Lung (tissue), 16 donors: ENCODE results near the gene SLC7A8. TPM values are rescaled to one million over a fixed set of nuclear protein-coding genes. Genes with fewer than 3 reads are reported as not detected.
"Not testable (repeated sequence)": the region's sequence is repeated elsewhere in the genome, so short reads cannot be mapped to it uniquely, and the experiment has no call there.

Experiments
- ATAC-seq: fragments of 200-7000 bp; cut with Tn5 transposase; one replicate; pipeline ENCODE4 v1.9.1; 2020; ENCODE audit warnings: moderate number of reproducible peaks; ENCODE audit not compliant: insufficient read depth, low FRiP score
- DNase-seq, 3 donors: peaks; one replicate each; pipeline ENCODE4 v3.0.0-alpha.2; 2013 to 2017
- H3K27ac ChIP-seq, 2 donors: one replicate each; pipeline ENCODE4 v1.5.1; 2013; ENCODE audit warnings: mild to moderate bottlenecking in 2 of 2, moderate library complexity in 2 of 2, control low read depth in 1 of 2, inconsistent platforms in 1 of 2, low read depth in 1 of 2, low read length in 1 of 2
- H3K27me3 ChIP-seq, 3 donors: one replicate each; pipeline ENCODE4 v1.5.1; 2013; ENCODE audit warnings: low read length in 2 of 3; ENCODE audit not compliant: control insufficient read depth in 3 of 3, insufficient read depth in 3 of 3
- H3K36me3 ChIP-seq, 4 donors: one replicate each; pipeline ENCODE4 v1.5.1; 2013; ENCODE audit warnings: low read length in 4 of 4, mild to moderate bottlenecking in 1 of 4, moderate library complexity in 1 of 4; ENCODE audit not compliant: control insufficient read depth in 4 of 4, insufficient read depth in 4 of 4
- H3K4me1 ChIP-seq, 5 donors: one replicate each; pipeline ENCODE4 v1.5.1; 2013; ENCODE audit warnings: low read length in 5 of 5, mild to moderate bottlenecking in 2 of 5, moderate library complexity in 1 of 5; ENCODE audit not compliant: control insufficient read depth in 5 of 5, insufficient read depth in 5 of 5
- H3K4me3 ChIP-seq: one replicate; pipeline ENCODE4 v1.5.1; 2013; ENCODE audit warnings: mild to moderate bottlenecking, control low read depth, moderate library complexity
- H3K9ac ChIP-seq, 2 donors: one replicate each; pipeline ENCODE4 v1.5.1; 2013; ENCODE audit warnings: low read length in 2 of 2, control low read depth in 1 of 2; ENCODE audit not compliant: insufficient read depth in 1 of 2
- H3K9me3 ChIP-seq, 4 donors: one replicate each; pipeline ENCODE4 v1.5.1; 2013; ENCODE audit warnings: low read length in 3 of 4, mild to moderate bottlenecking in 1 of 4, moderate library complexity in 1 of 4; ENCODE audit not compliant: control insufficient read depth in 4 of 4, insufficient read depth in 3 of 4
- WGBS, 2 donors: extraction: QIAGEN DNeasy Blood & Tissue Kit; methylation state at CpG; one replicate each; pipeline ENCODE4 v1.1.7; 2013; 5-methylcytosine and 5-hydroxymethylcytosine counted together
- long read RNA-seq, 5 donors: transcript quantifications; one replicate each; lab custom pipeline, GENCODE V29; 2026
- polyA plus RNA-seq, 2 donors: library from polyadenylated mRNA; stranded (reverse); fragments of 200-250 nt; gene quantifications; one replicate each; pipeline ENCODE4 v1.2.1, GENCODE V29; 2013
- total RNA-seq, 2 donors: library from RNA; depleted of rRNA in 1 of 2; stranded (reverse); fragments of >200 nt in 1 of 2; gene quantifications; one replicate each; pipeline ENCODE4 v1.2.1, GENCODE V29; 2014 to 2021
- TF ChIP-seq, protein P1 (sequence below): IDR thresholded peaks from 2 replicates; pipeline ENCODE4 v1.5.1; 2012; ENCODE audit warnings: mild to moderate bottlenecking; ENCODE audit errors: control extremely low read depth, extremely low read depth
- donor health status: control.
- donor health status: control.
- donor health status: Bipolar disorder and iron deficiency.
- donor health status: healthy.
- donor health status: DM: yes; HTN: yes; CAD: no.

Gene SLC7A8
- total RNA-seq, result 10 to 100 TPM; 54.4 to 74.0 TPM
- polyA plus RNA-seq, result 10 to 100 TPM; 28.1 to 29.5 TPM
- long read RNA-seq, donor 1, full-length matches to known transcripts, result 36 of 65 reads
- long read RNA-seq, donor 1, partial matches to known transcripts, result 29 of 65 reads
- long read RNA-seq, donor 1, other reads (novel, unspliced or antisense), result 0 of 65 reads
- long read RNA-seq, donor 2, full-length matches to known transcripts, result 7 of 37 reads
- long read RNA-seq, donor 2, partial matches to known transcripts, result 30 of 37 reads
- long read RNA-seq, donor 2, other reads (novel, unspliced or antisense), result 0 of 37 reads
- long read RNA-seq, donor 3, full-length matches to known transcripts, result 20 of 52 reads
- long read RNA-seq, donor 3, partial matches to known transcripts, result 32 of 52 reads
- long read RNA-seq, donor 3, other reads (novel, unspliced or antisense), result 0 of 52 reads
- long read RNA-seq, donor 4, full-length matches to known transcripts, result 14 of 45 reads
- long read RNA-seq, donor 4, partial matches to known transcripts, result 31 of 45 reads
- long read RNA-seq, donor 4, other reads (novel, unspliced or antisense), result 0 of 45 reads
- long read RNA-seq, donor 5, full-length matches to known transcripts, result 42 of 142 reads
- long read RNA-seq, donor 5, partial matches to known transcripts, result 100 of 142 reads
- long read RNA-seq, donor 5, other reads (novel, unspliced or antisense), result 0 of 142 reads

GRCh38 chr14:23183479-23183878, at the start of gene SLC7A8:
Gene SLC7A8, minus strand, starts transcription at chr14:23183660. Its CDS starts 746 bp downstream, at chr14:23182914.
- Histone ChIP-seq H3K9ac (peak within 1 kb of the TSS; percentile 59 to 74), H3K27ac (no peak within 1 kb of the TSS), H3K4me1 (peaks cover 0 to 26% (median 2%) of the 10 kb centered on the region in 5 donors), H3K27me3 (no peaks in the 10 kb centered on the region), H3K4me3 (peak within 1 kb of the TSS; percentile 13), H3K9me3 (no peaks in the 10 kb centered on the region), H3K36me3 (no peaks in the 10 kb centered on the region)
- TF ChIP-seq, protein P1, sequence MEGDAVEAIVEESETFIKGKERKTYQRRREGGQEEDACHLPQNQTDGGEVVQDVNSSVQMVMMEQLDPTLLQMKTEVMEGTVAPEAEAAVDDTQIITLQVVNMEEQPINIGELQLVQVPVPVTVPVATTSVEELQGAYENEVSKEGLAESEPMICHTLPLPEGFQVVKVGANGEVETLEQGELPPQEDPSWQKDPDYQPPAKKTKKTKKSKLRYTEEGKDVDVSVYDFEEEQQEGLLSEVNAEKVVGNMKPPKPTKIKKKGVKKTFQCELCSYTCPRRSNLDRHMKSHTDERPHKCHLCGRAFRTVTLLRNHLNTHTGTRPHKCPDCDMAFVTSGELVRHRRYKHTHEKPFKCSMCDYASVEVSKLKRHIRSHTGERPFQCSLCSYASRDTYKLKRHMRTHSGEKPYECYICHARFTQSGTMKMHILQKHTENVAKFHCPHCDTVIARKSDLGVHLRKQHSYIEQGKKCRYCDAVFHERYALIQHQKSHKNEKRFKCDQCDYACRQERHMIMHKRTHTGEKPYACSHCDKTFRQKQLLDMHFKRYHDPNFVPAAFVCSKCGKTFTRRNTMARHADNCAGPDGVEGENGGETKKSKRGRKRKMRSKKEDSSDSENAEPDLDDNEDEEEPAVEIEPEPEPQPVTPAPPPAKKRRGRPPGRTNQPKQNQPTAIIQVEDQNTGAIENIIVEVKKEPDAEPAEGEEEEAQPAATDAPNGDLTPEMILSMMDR, result no peak
- ATAC-seq, result no peak
- DNase-seq, result peak; percentile 74 to 89 (median 80)
- WGBS, 2 donors, result 2% methylated on average over 17 of the region's 17 CpGs

DNA sequence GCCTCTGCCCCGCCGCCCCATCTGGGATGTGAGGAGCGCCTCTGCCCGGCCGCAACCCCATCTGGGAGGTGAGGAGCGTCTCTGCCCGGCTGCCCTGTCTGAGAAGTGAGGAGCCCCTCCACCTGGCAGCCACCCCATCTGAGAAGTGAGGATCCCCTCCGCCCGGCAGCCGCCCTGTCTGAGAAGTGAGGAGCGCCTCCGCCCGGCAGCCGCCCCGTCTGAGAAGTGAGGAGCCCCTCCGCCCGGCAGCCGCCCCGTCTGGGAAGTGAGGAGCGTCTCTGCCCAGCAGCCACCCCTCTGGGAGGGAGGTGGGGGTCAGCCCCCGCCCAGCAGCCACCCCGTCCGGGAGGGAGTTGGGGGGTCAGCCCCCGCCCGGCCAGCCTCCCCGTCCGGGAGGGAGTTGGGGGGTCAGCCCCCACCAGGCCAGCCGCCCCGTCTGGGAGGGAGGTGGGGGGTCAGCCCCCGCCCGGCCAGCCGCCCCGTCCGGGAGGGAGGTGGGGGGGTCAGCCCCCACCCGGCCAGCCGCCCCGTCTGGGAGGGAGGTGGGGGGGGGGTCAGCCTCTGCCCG, 48.9 kb upstream of the SLC7A8 start:
- H3K9me3 ChIP-seq, H3K4me3 ChIP-seq, H3K36me3 ChIP-seq, H3K27me3 ChIP-seq, ATAC-seq, H3K4me1 ChIP-seq, H3K9ac ChIP-seq, H3K27ac ChIP-seq, DNase-seq: not testable (repeated sequence)
- 92 to 96% methylated on average over 24 to 38 of the region's 38 CpGs for WGBS, 2 donors

DNA sequence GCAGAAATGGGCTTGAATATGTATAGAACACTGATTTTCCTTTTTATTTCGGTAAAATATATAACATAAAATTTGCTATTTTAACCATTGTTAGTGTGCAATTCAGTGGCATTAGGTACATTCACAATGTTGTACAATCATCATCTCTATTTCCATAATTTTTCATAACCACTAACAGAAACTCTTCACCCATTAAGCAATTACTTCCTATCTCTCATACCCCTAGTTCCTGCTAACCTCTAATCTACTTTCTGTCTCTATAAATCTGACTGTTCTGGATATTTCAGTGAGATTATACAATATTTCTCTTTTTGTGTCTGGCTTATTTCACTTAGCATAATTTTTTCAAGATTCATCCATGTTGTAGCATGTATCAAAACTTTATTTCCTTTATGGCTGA, 45.4 kb upstream of the SLC7A8 start:
- Histone ChIP-seq H3K27me3 (no peaks in the 10 kb centered on the region), H3K27ac (no peak overlapping the region), H3K36me3 (no peaks in the 10 kb centered on the region), H3K9me3 (no peaks in the 10 kb centered on the region), H3K9ac (no peak overlapping the region), H3K4me3 (no peak overlapping the region), H3K4me1 (no peaks in the 10 kb centered on the region)
- no peak for ATAC-seq
- WGBS, 2 donors, result 38 to 76% methylated on average over 1 of the region's 1 CpG
- DNase-seq, result no peak
- TF ChIP-seq, protein P1, result no peak

GRCh38 chr14:23227566-23227965, 44.1 kb upstream of the SLC7A8 start:
- ATAC-seq, result no peak
- no peak overlapping the region for H3K27ac ChIP-seq
- H3K36me3 ChIP-seq, result no peaks in the 10 kb centered on the region
- no peak overlapping the region for H3K4me3 ChIP-seq
- no peak for DNase-seq
- TF ChIP-seq, protein P1, result no peak
- no peaks in the 10 kb centered on the region for H3K9me3 ChIP-seq
- no peak overlapping the region for H3K9ac ChIP-seq
- no peaks in the 10 kb centered on the region for H3K27me3 ChIP-seq
- no peaks in the 10 kb centered on the region for H3K4me1 ChIP-seq
- WGBS, 2 donors, result 72 to 75% methylated on average over 4 of the region's 4 CpGs

GRCh38 chr14:23224958-23225357, 41.5 kb upstream of the SLC7A8 start:
- not testable (repeated sequence) for H3K4me3 ChIP-seq, DNase-seq, H3K4me1 ChIP-seq, H3K27me3 ChIP-seq, H3K9me3 ChIP-seq, H3K36me3 ChIP-seq, ATAC-seq, H3K27ac ChIP-seq, H3K9ac ChIP-seq
- WGBS, 2 donors, result 86 to 93% methylated on average over 1 of the region's 1 CpG
